Cardiac muscle cell (in vitro differentiated cells and primary cell): ENCODE data around the gene HBZ. TPM values are rescaled to one million over a fixed set of nuclear protein-coding genes. Genes with fewer than 3 reads are reported as not detected.

Source experiments
- DNase-seq, 2 donors: peaks; one replicate each; pipeline versions ENCODE4 v3.0.0 to v3.0.0-alpha.2; 2010 to 2017; ENCODE audit warnings: low read depth in 1 of 2, low spot score in 1 of 2
- H3K27ac ChIP-seq: fragments of 200-600 bp; sonication (generic); 2 replicates; pipeline ENCODE4 v1.5.1; 2016
- H3K27me3 ChIP-seq: fragments of 200-600 bp; sonication (generic); 2 replicates; pipeline ENCODE4 v1.6.0; 2016; ENCODE audit warnings: control low read depth
- H3K36me3 ChIP-seq: fragments of 200-600 bp; sonication (generic); 2 replicates; pipeline ENCODE4 v1.5.1; 2016; ENCODE audit warnings: control low read depth
- H3K4me1 ChIP-seq: fragments of 200-600 bp; sonication (generic); 2 replicates; pipeline ENCODE4 v1.8.1; 2017; ENCODE audit warnings: low read depth, mild to moderate bottlenecking, mixed run types
- H3K4me3 ChIP-seq: fragments of 200-600 bp; sonication (generic); 2 replicates; pipeline ENCODE4 v1.5.1; 2016; ENCODE audit warnings: mild to moderate bottlenecking
- H3K9me3 ChIP-seq: fragments of 200-600 bp; sonication (generic); 2 replicates; pipeline ENCODE4 v1.5.1; 2017; ENCODE audit warnings: low read depth, mild to moderate bottlenecking, control low read depth
- polyA plus RNA-seq: library from polyadenylated mRNA; unstranded; fragments of >200 nt; fragmentation: Nextera tagmentation; extraction: Ambion mirVana; gene quantifications from 2 replicates; pipeline ENCODE4 v1.2.1, GENCODE V29; 2016
- total RNA-seq: library from RNA; depleted of rRNA; stranded (reverse); fragments of >200 nt; gene quantifications from 2 replicates; pipeline ENCODE4 v1.2.3, GENCODE V29; 2016
- TF ChIP-seq, protein P1 (sequence below): IDR thresholded peaks from 2 replicates; pipeline ENCODE4 v1.5.1; 2012; ENCODE audit warnings: low read depth, mild to moderate bottlenecking, low read length

HBZ gene
- total and polyA plus RNA-seq, 2 experiments from 2014 or later, result not detected

DNA sequence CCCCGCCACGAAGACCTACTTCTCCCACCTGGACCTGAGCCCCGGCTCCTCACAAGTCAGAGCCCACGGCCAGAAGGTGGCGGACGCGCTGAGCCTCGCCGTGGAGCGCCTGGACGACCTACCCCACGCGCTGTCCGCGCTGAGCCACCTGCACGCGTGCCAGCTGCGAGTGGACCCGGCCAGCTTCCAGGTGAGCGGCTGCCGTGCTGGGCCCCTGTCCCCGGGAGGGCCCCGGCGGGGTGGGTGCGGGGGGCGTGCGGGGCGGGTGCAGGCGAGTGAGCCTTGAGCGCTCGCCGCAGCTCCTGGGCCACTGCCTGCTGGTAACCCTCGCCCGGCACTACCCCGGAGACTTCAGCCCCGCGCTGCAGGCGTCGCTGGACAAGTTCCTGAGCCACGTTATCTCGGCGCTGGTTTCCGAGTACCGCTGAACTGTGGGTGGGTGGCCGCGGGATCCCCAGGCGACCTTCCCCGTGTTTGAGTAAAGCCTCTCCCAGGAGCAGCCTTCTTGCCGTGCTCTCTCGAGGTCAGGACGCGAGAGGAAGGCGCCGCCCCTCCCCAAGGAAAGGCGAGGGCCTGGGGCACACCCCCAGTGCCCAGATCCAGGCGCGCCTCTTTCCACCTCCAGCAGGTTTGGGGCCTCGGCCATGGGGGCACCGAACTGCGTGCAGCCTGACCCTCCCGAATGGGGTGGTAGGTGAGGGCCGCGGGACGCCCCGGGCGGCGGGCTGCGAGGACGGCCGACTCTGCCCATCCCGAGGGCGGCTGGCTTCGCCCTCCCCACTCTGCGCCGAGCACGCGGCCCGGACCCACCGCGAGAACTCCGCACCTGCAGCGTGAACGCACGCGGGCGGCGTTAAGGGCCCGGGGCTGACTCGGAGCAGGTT lies 28.5 kb downstream of the HBZ start:
- peak; percentile 66 to 86 for DNase-seq
- H3K27me3 ChIP-seq, result peaks cover 38% of the 10 kb centered on the region
- H3K4me3 ChIP-seq, result peak overlapping the region; percentile 17
- H3K9me3 ChIP-seq, result no peaks in the 10 kb centered on the region
- no peaks in the 10 kb centered on the region for H3K36me3 ChIP-seq
- H3K27ac ChIP-seq, result no peak overlapping the region
- no peaks in the 10 kb centered on the region for H3K4me1 ChIP-seq
- TF ChIP-seq, protein P1, sequence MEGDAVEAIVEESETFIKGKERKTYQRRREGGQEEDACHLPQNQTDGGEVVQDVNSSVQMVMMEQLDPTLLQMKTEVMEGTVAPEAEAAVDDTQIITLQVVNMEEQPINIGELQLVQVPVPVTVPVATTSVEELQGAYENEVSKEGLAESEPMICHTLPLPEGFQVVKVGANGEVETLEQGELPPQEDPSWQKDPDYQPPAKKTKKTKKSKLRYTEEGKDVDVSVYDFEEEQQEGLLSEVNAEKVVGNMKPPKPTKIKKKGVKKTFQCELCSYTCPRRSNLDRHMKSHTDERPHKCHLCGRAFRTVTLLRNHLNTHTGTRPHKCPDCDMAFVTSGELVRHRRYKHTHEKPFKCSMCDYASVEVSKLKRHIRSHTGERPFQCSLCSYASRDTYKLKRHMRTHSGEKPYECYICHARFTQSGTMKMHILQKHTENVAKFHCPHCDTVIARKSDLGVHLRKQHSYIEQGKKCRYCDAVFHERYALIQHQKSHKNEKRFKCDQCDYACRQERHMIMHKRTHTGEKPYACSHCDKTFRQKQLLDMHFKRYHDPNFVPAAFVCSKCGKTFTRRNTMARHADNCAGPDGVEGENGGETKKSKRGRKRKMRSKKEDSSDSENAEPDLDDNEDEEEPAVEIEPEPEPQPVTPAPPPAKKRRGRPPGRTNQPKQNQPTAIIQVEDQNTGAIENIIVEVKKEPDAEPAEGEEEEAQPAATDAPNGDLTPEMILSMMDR, result no peak

GRCh38 chr16:181565-182021 lies 29.1 kb downstream of the HBZ start:
- TF ChIP-seq, protein P1, result peak; percentile 90
- no peaks in the 10 kb centered on the region for H3K9me3 ChIP-seq
- no peaks in the 10 kb centered on the region for H3K4me1 ChIP-seq
- H3K4me3 ChIP-seq, result no peak overlapping the region
- peak in 1 of 2 donors; percentile 24 for DNase-seq
- H3K27me3 ChIP-seq, result peaks cover 33% of the 10 kb centered on the region
- H3K36me3 ChIP-seq, result no peaks in the 10 kb centered on the region
- no peak overlapping the region for H3K27ac ChIP-seq

DNA sequence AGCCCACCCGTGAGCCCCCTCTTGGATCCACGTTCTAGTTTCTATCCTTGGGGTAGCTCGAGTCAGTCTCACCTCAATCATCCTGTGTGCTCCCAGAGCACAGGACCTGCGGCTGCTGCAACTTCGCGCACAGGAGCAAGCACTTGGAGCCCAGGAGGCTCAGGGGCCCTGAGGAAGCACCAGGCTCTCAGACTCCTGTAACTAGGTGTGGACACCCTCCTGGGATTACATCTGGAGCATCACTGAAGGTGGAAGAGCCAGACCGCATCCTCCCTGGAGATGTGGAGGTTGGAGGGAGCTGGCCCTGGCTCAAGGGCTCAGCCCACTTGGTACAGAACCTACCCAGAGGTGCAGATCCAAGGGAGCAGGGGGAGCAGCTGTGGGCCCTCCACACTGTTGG lies 30.6 kb downstream of the HBZ start:
- Histone ChIP-seq H3K27ac (no peak overlapping the region), H3K4me3 (no peak overlapping the region), H3K27me3 (peaks cover 21% of the 10 kb centered on the region), H3K36me3 (peaks cover 8% of the 10 kb centered on the region), H3K4me1 (no peaks in the 10 kb centered on the region), H3K9me3 (no peaks in the 10 kb centered on the region)
- DNase-seq, result no peak
- TF ChIP-seq, protein P1, result no peak

GRCh38 chr16:185213-185612 lies 32.8 kb downstream of the HBZ start:
- Histone ChIP-seq H3K36me3 (peaks cover 21% of the 10 kb centered on the region), H3K4me1 (no peaks in the 10 kb centered on the region), H3K27ac (no peak overlapping the region), H3K4me3 (no peak overlapping the region), H3K9me3 (no peaks in the 10 kb centered on the region), H3K27me3 (no peaks in the 10 kb centered on the region)
- DNase-seq, result no peak
- TF ChIP-seq, protein P1, result no peak

DNA sequence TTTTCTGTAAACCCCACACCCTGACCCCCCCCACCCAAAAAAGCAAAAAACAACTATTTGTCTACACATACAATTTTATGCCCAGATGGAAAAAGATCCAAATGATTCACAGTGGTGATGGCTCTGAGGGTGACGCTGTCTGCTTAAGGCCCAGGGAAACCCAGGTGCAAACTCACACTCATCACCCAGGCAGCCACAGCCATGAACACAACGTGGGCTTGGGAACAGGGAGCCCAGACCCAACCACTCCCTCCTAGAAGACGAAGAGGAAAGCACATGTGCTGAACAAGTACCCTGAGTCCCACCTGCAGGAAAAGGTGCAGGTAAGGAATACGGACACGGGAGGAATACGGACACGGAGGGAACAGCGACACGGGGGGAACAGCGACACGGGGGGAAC lies 33.2 kb downstream of the HBZ start:
- Histone ChIP-seq H3K36me3 (peaks cover 26% of the 10 kb centered on the region), H3K4me1 (no peaks in the 10 kb centered on the region), H3K27me3 (no peaks in the 10 kb centered on the region), H3K9me3 (no peaks in the 10 kb centered on the region), H3K4me3 (no peak overlapping the region), H3K27ac (no peak overlapping the region)
- DNase-seq, result no peak
- TF ChIP-seq, protein P1, result no peak
